K562 (cell line): ENCODE data around the gene SSR4.

Source experiments
- EZH2 ChIP-seq: IDR thresholded peaks from 2 replicates; pipeline ENCODE4 v1.6.1; 2012; ENCODE audit warnings: low read depth, mild to moderate bottlenecking, inconsistent platforms, low read length, borderline replicate concordance
- MTA1 ChIP-seq: fragments of 450-650 bp; IDR thresholded peaks from 2 replicates; pipeline ENCODE4 v1.6.1; 2017; ENCODE audit warnings: borderline replicate concordance
- RB1 ChIP-seq: fragments of 450-650 bp; IDR thresholded peaks from 2 replicates; pipeline ENCODE4 v1.6.1; 2017; ENCODE audit warnings: low read depth, mild to moderate bottlenecking
- RFX1 ChIP-seq: fragments of 450-650 bp; IDR thresholded peaks from 2 replicates; pipeline ENCODE4 v1.6.1; 2016; ENCODE audit warnings: mild to moderate bottlenecking, moderate library complexity
- TCF7 ChIP-seq: sonication (generic); IDR thresholded peaks from 2 replicates; pipeline ENCODE4 v1.6.1; 2016; ENCODE audit warnings: antibody characterized with exemption, borderline replicate concordance
- ZNF121 ChIP-seq: sonication (generic); formaldehyde crosslinking; conservative IDR thresholded peaks from 2 replicates; pipeline ENCODE4 v1.8.0; 2022; ENCODE audit warnings: missing genetic modification reagents
- ZNF431 ChIP-seq: sonication (generic); formaldehyde crosslinking; IDR thresholded peaks from 2 replicates; pipeline ENCODE4 v1.8.0; 2022; ENCODE audit warnings: mild to moderate bottlenecking, missing genetic modification reagents
- ZNF589 ChIP-seq: fragments of 200-800 bp; sonication (Bioruptor generic); IDR thresholded peaks from 2 replicates; pipeline ENCODE4 v1.6.1; 2016; ENCODE audit warnings: low read depth, missing genetic modification characterization, missing compliant biosample characterization
- TF ChIP-seq, protein P1 (sequence below), 3 experiments: IDR thresholded peaks in 2 of 3; conservative IDR thresholded peaks in 1 of 3; 2 replicates each; pipeline ENCODE4 v1.5.1; 2011 to 2012; ENCODE audit warnings: low read length in 3 of 3, mild to moderate bottlenecking in 3 of 3, control low read depth in 2 of 3, improper control_type of control experiment in 1 of 3, inconsistent platforms in 1 of 3, low read depth in 1 of 3, mixed read lengths in 1 of 3, moderate library complexity in 1 of 3; ENCODE audit not compliant: insufficient read depth in 2 of 3

DNA sequence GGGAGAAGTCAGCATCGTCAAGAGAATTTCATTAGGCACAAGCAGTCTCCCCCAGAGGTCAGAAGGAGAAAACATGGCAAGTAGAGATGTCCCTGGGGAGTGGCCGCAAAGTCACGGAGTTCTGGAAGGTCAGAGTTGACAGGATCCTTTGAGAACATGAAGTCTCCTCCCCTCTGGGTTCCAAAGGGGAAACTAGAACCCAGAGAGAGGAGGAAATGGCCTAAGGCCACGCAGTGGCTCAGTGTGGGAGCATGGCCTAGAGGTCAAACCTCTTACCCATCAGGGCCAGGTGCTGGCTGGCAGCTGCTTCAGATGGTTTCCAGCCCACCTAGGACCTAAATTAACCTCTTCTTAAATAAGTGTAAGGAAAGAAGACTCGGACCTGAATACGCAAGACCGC, 1.2 kb upstream of the SSR4 start:
- no peak for TF ChIP-seq ZNF121 (CRISPR knock-in tag)
- no peak for TF ChIP-seq ZNF589 (CRISPR knock-in tag)
- no peak for TF ChIP-seq RFX1
- no peak for TF ChIP-seq MTA1
- TF ChIP-seq TCF7 = no peak
- TF ChIP-seq RB1 = no peak
- TF ChIP-seq ZNF431 = no peak
- no peak for TF ChIP-seq EZH2
- TF ChIP-seq, protein P1, sequence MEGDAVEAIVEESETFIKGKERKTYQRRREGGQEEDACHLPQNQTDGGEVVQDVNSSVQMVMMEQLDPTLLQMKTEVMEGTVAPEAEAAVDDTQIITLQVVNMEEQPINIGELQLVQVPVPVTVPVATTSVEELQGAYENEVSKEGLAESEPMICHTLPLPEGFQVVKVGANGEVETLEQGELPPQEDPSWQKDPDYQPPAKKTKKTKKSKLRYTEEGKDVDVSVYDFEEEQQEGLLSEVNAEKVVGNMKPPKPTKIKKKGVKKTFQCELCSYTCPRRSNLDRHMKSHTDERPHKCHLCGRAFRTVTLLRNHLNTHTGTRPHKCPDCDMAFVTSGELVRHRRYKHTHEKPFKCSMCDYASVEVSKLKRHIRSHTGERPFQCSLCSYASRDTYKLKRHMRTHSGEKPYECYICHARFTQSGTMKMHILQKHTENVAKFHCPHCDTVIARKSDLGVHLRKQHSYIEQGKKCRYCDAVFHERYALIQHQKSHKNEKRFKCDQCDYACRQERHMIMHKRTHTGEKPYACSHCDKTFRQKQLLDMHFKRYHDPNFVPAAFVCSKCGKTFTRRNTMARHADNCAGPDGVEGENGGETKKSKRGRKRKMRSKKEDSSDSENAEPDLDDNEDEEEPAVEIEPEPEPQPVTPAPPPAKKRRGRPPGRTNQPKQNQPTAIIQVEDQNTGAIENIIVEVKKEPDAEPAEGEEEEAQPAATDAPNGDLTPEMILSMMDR (IDR thresholded peaks at IDR 0.05 in 2 of 3, conservative IDR thresholded peaks at IDR 0.05 in 1 of 3; ENCODE audit: insufficient read depth in 2 of 3, low read depth in 1 of 3, low read length in 3 of 3) = no peak
